DND-41 (cell line): ENCODE results near the gene CNN3.

ENCODE experiments used
- ATAC-seq: fragments of 200-7000 bp; cut with Tn5 transposase; 3 replicates; pipeline ENCODE4 v1.9.1; 2021; ENCODE audit warnings: low read depth; ENCODE audit not compliant: insufficient read depth
- DNase-seq: peaks from one replicate; pipeline ENCODE4 v3.0.0-alpha.2; 2020
- H2AFZ ChIP-seq: 2 replicates; pipeline ENCODE4 v1.6.0; 2012; ENCODE audit warnings: low read depth, low read length
- H3K27ac ChIP-seq: 2 replicates; pipeline ENCODE4 v1.5.1; 2012; ENCODE audit warnings: low read length, inconsistent platforms
- H3K27me3 ChIP-seq: fragments of 200-600 bp; sonication (generic); 2 replicates; pipeline ENCODE4 v1.6.0; 2012; ENCODE audit warnings: low read length, mild to moderate bottlenecking, inconsistent platforms; ENCODE audit not compliant: insufficient read depth, poor library complexity
- H3K36me3 ChIP-seq: 2 replicates; pipeline ENCODE4 v1.5.1; 2012; ENCODE audit warnings: low read length, inconsistent platforms; ENCODE audit not compliant: insufficient read depth
- H3K4me1 ChIP-seq: 2 replicates; pipeline ENCODE4 v1.5.1; 2012; ENCODE audit warnings: mild to moderate bottlenecking, low read length; ENCODE audit not compliant: insufficient read depth
- H3K4me2 ChIP-seq: 2 replicates; pipeline ENCODE4 v1.6.0; 2012; ENCODE audit warnings: mild to moderate bottlenecking, moderate library complexity, low read length, inconsistent platforms; ENCODE audit not compliant: insufficient read depth
- H3K4me3 ChIP-seq, 2 experiments: fragments of 200-600 bp in 1 of 2; shearing (Covaris generic) in 1 of 2; 2 replicates each; pipeline ENCODE4 v1.5.1; 2012 to 2016; ENCODE audit warnings: inconsistent platforms in 2 of 2, low read length in 2 of 2, mild to moderate bottlenecking in 2 of 2, low read depth in 1 of 2, moderate library complexity in 1 of 2
- H3K79me2 ChIP-seq: 2 replicates; pipeline ENCODE4 v1.6.0; 2012; ENCODE audit warnings: low read length, inconsistent platforms; ENCODE audit not compliant: insufficient read depth
- H3K9ac ChIP-seq: 2 replicates; pipeline ENCODE4 v1.6.0; 2012; ENCODE audit warnings: low read depth, mild to moderate bottlenecking, inconsistent platforms, low read length, moderate library complexity
- H3K9me3 ChIP-seq: 2 replicates; pipeline ENCODE4 v1.5.1; 2012; ENCODE audit warnings: low read length, moderate library complexity, mild to moderate bottlenecking, inconsistent platforms; ENCODE audit not compliant: insufficient read depth, severe bottlenecking
- H4K20me1 ChIP-seq: 2 replicates; pipeline ENCODE4 v1.6.0; 2012; ENCODE audit warnings: low read length; ENCODE audit not compliant: insufficient read depth
- CTCF ChIP-seq: IDR thresholded peaks from 2 replicates; pipeline ENCODE4 v1.5.1; 2012; ENCODE audit warnings: borderline replicate concordance, low read length, moderate library complexity, mild to moderate bottlenecking; ENCODE audit not compliant: poor library complexity, severe bottlenecking; ENCODE audit errors: extremely low read depth
- EZH2 ChIP-seq: IDR thresholded peaks from 3 replicates; pipeline ENCODE4 v1.6.1; 2012; ENCODE audit warnings: borderline replicate concordance, low read depth, mild to moderate bottlenecking, moderate library complexity, low read length, inconsistent platforms; ENCODE audit not compliant: severe bottlenecking

The CNN3 gene

GRCh38 chr1:94926915-94927404 lies at the start of gene CNN3:
Gene CNN3 (minus strand): TSS chr1:94927110. CDS start chr1:94926894, 216 bp downstream.
- Histone ChIP-seq H3K27me3 (no peaks in the 10 kb centered on the region), H3K9me3 (peaks cover 4% of the 10 kb centered on the region), H3K4me3 (no peak within 1 kb of the TSS), H2AFZ (no peak within 1 kb of the TSS), H3K4me1 (no peaks in the 10 kb centered on the region), H3K4me2 (no peak within 1 kb of the TSS), H4K20me1 (no peaks in the 10 kb centered on the region), H3K9ac (no peak within 1 kb of the TSS), H3K27ac (no peak within 1 kb of the TSS), H3K79me2 (no peaks in the 10 kb centered on the region), H3K36me3 (no peaks in the 10 kb centered on the region)
- no peak for TF ChIP-seq CTCF
- no peak for TF ChIP-seq EZH2
- ATAC-seq: no peak
- DNase-seq: no peak

GRCh38 chr1:94974824-94975223 lies 47.9 kb upstream of the CNN3 start:
- TF ChIP-seq CTCF: no peak
- no peak for TF ChIP-seq EZH2
- no peak overlapping the region for H3K27ac ChIP-seq
- H3K36me3 ChIP-seq: no peaks in the 10 kb centered on the region
- H4K20me1 ChIP-seq: no peaks in the 10 kb centered on the region
- ATAC-seq (no peak), DNase-seq (no peak)
- H3K9ac ChIP-seq: no peak overlapping the region
- H3K4me3 ChIP-seq: no peak overlapping the region
- H2AFZ ChIP-seq: no peak overlapping the region
- no peaks in the 10 kb centered on the region for H3K4me1 ChIP-seq
- H3K4me2 ChIP-seq: no peak overlapping the region
- H3K79me2 ChIP-seq: no peaks in the 10 kb centered on the region
- no peaks in the 10 kb centered on the region for H3K9me3 ChIP-seq
- H3K27me3 ChIP-seq: no peaks in the 10 kb centered on the region

GRCh38 chr1:94974241-94974640 lies 47.3 kb upstream of the CNN3 start:
- H3K79me2 ChIP-seq: no peaks in the 10 kb centered on the region
- H3K4me3 ChIP-seq: no peak overlapping the region
- no peak overlapping the region for H3K9ac ChIP-seq
- H3K9me3 ChIP-seq: no peaks in the 10 kb centered on the region
- TF ChIP-seq EZH2 (no peak), CTCF (no peak)
- no peaks in the 10 kb centered on the region for H3K4me1 ChIP-seq
- no peaks in the 10 kb centered on the region for H3K27me3 ChIP-seq
- H2AFZ ChIP-seq: no peak overlapping the region
- H4K20me1 ChIP-seq: no peaks in the 10 kb centered on the region
- ATAC-seq (no peak), DNase-seq (no peak)
- no peaks in the 10 kb centered on the region for H3K36me3 ChIP-seq
- H3K4me2 ChIP-seq: no peak overlapping the region
- H3K27ac ChIP-seq: no peak overlapping the region

- no peaks in the 10 kb centered on the region for H3K27me3 ChIP-seq
- no peaks in the 10 kb centered on the region for H3K9me3 ChIP-seq
- no peaks in the 10 kb centered on the region for H3K36me3 ChIP-seq
- no peaks in the 10 kb centered on the region for H4K20me1 ChIP-seq
- no peak overlapping the region for H3K4me3 ChIP-seq
- no peak overlapping the region for H3K27ac ChIP-seq
- no peak for TF ChIP-seq EZH2
- TF ChIP-seq CTCF: no peak
- no peak overlapping the region for H3K4me2 ChIP-seq
- H2AFZ ChIP-seq: no peak overlapping the region
- H3K79me2 ChIP-seq: no peaks in the 10 kb centered on the region
- H3K4me1 ChIP-seq: no peaks in the 10 kb centered on the region
- no peak for DNase-seq
- ATAC-seq: no peak
- no peak overlapping the region for H3K9ac ChIP-seq
Measured at GRCh38 chr1:94973309-94973922, 46.5 kb upstream of the CNN3 start.
